HEK293 (cell line): ENCODE results near the gene SLFN12L.
A peak's percentile ranks its signal among the peaks of the same experiment; 100 is the strongest.

ENCODE experiments used
- CTCF ChIA-PET: fragments of 350-600 bp; formaldehyde crosslinking; extraction: SDS; loops from one replicate; lab custom pipeline; 2021; ENCODE audit warnings: antibody characterized with exemption; lab: Yijun Ruan, JAX
- POLR2A ChIA-PET: fragments of 300-600 bp; formaldehyde crosslinking; extraction: SDS; loops from one replicate; lab custom pipeline; 2020; ENCODE audit warnings: antibody characterized with exemption, inconsistent platforms; lab: Yijun Ruan, JAX
- H3K27ac ChIP-seq: fragments of 200-500 bp; sonication (Bioruptor generic); 2 replicates; pipeline ENCODE4 v1.5.1; 2014; ENCODE audit warnings: low read depth, low read length, control low read depth, inconsistent platforms; ENCODE audit errors: extremely low read depth
- H3K36me3 ChIP-seq, 2 experiments: fragments of 200-500 bp in 1 of 2; sonication (Bioruptor generic) in 1 of 2; 1 replicate in 1 of 2; 2 replicates in 1 of 2; pipeline ENCODE4 v1.5.1; 2014 to 2017; ENCODE audit warnings: inconsistent platforms in 2 of 2, low read length in 2 of 2; ENCODE audit not compliant: control insufficient read depth in 2 of 2, insufficient read depth in 1 of 2
- H3K4me1 ChIP-seq: fragments of 200-500 bp; sonication (Bioruptor generic); 2 replicates; pipeline ENCODE4 v1.5.1; 2014; ENCODE audit warnings: mild to moderate bottlenecking, low read length, inconsistent platforms; ENCODE audit not compliant: control insufficient read depth, insufficient read depth
- H3K4me3 ChIP-seq: 2 replicates; pipeline ENCODE4 v1.5.1; 2011; ENCODE audit warnings: low read depth, mild to moderate bottlenecking, control low read depth, low read length, moderate library complexity
- H3K9me3 ChIP-seq: fragments of 200-500 bp; sonication (Bioruptor generic); 2 replicates; pipeline ENCODE4 v1.5.1; 2014; ENCODE audit warnings: low read depth, low read length, inconsistent platforms; ENCODE audit not compliant: control insufficient read depth, insufficient read depth
- HOXD13 ChIP-seq: sonication (generic); formaldehyde crosslinking; IDR thresholded peaks from 2 replicates; pipeline ENCODE4 v1.8.0; 2022; ENCODE audit warnings: missing genetic modification reagents, borderline replicate concordance
- INSM2 ChIP-seq: fragments of 450-650 bp; formaldehyde crosslinking; IDR thresholded peaks from 2 replicates; pipeline ENCODE4 v1.5.1; 2016; ENCODE audit warnings: missing biosample characterization, missing genetic modification characterization
- PATZ1 ChIP-seq: fragments of 450-650 bp; formaldehyde crosslinking; IDR thresholded peaks from 2 replicates; pipeline ENCODE4 v1.5.1; 2016; ENCODE audit warnings: missing biosample characterization, missing genetic modification characterization
- REPIN1 ChIP-seq: fragments of 450-650 bp; formaldehyde crosslinking; IDR thresholded peaks from 2 replicates; pipeline ENCODE4 v1.5.1; 2017; ENCODE audit warnings: missing biosample characterization, missing genetic modification characterization, low read depth
- SCRT2 ChIP-seq: fragments of 450-650 bp; formaldehyde crosslinking; IDR thresholded peaks from 2 replicates; pipeline ENCODE4 v1.5.1; 2016; ENCODE audit warnings: missing biosample characterization, missing genetic modification characterization
- ZBTB20 ChIP-seq: fragments of 450-650 bp; formaldehyde crosslinking; IDR thresholded peaks from 2 replicates; pipeline ENCODE4 v1.5.1; 2016; ENCODE audit warnings: missing biosample characterization, missing genetic modification characterization
- ZFP37 ChIP-seq: fragments of 450-650 bp; formaldehyde crosslinking; IDR thresholded peaks from 2 replicates; pipeline ENCODE4 v1.5.1; 2016; ENCODE audit warnings: missing biosample characterization, missing genetic modification characterization
- ZNF174 ChIP-seq: fragments of 450-650 bp; formaldehyde crosslinking; IDR thresholded peaks from 2 replicates; pipeline ENCODE4 v1.5.0; 2017; ENCODE audit warnings: missing biosample characterization, mild to moderate bottlenecking, missing genetic modification characterization
- ZNF19 ChIP-seq: fragments of 450-650 bp; formaldehyde crosslinking; IDR thresholded peaks from 2 replicates; pipeline ENCODE4; 2016; ENCODE audit warnings: missing biosample characterization, missing genetic modification characterization, low read depth
- ZNF2 ChIP-seq: fragments of 450-650 bp; formaldehyde crosslinking; IDR thresholded peaks from 2 replicates; pipeline ENCODE4 v1.5.1; 2016; ENCODE audit warnings: missing biosample characterization, missing genetic modification characterization
- ZNF221 ChIP-seq: fragments of 450-650 bp; formaldehyde crosslinking; IDR thresholded peaks from 2 replicates; pipeline ENCODE4 v1.5.1; 2017; ENCODE audit warnings: missing biosample characterization, missing genetic modification characterization, borderline replicate concordance
- ZNF274 ChIP-seq, 2 experiments: fragments of 200-500 bp in 1 of 2; fragments of 450-650 bp in 1 of 2; sonication (Bioruptor generic) in 1 of 2; formaldehyde crosslinking in 1 of 2; IDR thresholded peaks; 2 replicates each; pipeline versions ENCODE4 v1.5.1 to v1.6.1; 2014 to 2016; ENCODE audit warnings: borderline replicate concordance in 1 of 2, inconsistent platforms in 1 of 2, low read length in 1 of 2, missing biosample characterization in 1 of 2, missing genetic modification characterization in 1 of 2
- ZNF335 ChIP-seq: fragments of 450-650 bp; formaldehyde crosslinking; conservative IDR thresholded peaks from 2 replicates; pipeline ENCODE4 v1.5.1; 2016; ENCODE audit warnings: missing biosample characterization, missing genetic modification characterization
- ZNF341 ChIP-seq: fragments of 450-650 bp; formaldehyde crosslinking; IDR thresholded peaks from 2 replicates; pipeline ENCODE4; 2016; ENCODE audit warnings: low read depth, missing biosample characterization, missing genetic modification characterization
- ZNF394 ChIP-seq: fragments of 450-650 bp; formaldehyde crosslinking; IDR thresholded peaks from 2 replicates; pipeline ENCODE4 v1.5.1; 2016; ENCODE audit warnings: missing biosample characterization, missing genetic modification characterization, mild to moderate bottlenecking, moderate library complexity, borderline replicate concordance
- ZNF426 ChIP-seq: fragments of 450-650 bp; formaldehyde crosslinking; IDR thresholded peaks from 2 replicates; pipeline ENCODE4 v1.5.1; 2017; ENCODE audit warnings: missing biosample characterization, missing genetic modification characterization, mild to moderate bottlenecking, inconsistent platforms, moderate library complexity
- ZNF473 ChIP-seq: fragments of 450-650 bp; formaldehyde crosslinking; IDR thresholded peaks from 2 replicates; pipeline ENCODE4 v1.5.1; 2017; ENCODE audit warnings: missing biosample characterization, missing genetic modification characterization
- ZNF48 ChIP-seq: fragments of 450-650 bp; formaldehyde crosslinking; IDR thresholded peaks from 2 replicates; pipeline ENCODE4 v1.5.1; 2016; ENCODE audit warnings: missing biosample characterization, missing genetic modification characterization
- ZNF548 ChIP-seq: fragments of 450-650 bp; formaldehyde crosslinking; IDR thresholded peaks from 2 replicates; pipeline ENCODE4 v1.5.1; 2016; ENCODE audit warnings: missing biosample characterization, missing genetic modification characterization
- ZNF654 ChIP-seq: fragments of 450-650 bp; formaldehyde crosslinking; IDR thresholded peaks from 2 replicates; pipeline ENCODE4 v1.5.1; 2016; ENCODE audit warnings: low read depth, missing biosample characterization, missing genetic modification characterization
- ZNF701 ChIP-seq: fragments of 450-650 bp; formaldehyde crosslinking; IDR thresholded peaks from 2 replicates; pipeline ENCODE4 v1.5.1; 2016; ENCODE audit warnings: missing biosample characterization, missing genetic modification characterization
- ZNF747 ChIP-seq: fragments of 450-650 bp; formaldehyde crosslinking; IDR thresholded peaks from 2 replicates; pipeline ENCODE4 v1.5.1; 2016; ENCODE audit warnings: missing biosample characterization, missing genetic modification characterization
- ZNF843 ChIP-seq: fragments of 450-650 bp; formaldehyde crosslinking; IDR thresholded peaks from 2 replicates; pipeline ENCODE4 v1.5.1; 2016; ENCODE audit warnings: missing biosample characterization, missing genetic modification characterization
- ZSCAN16 ChIP-seq: fragments of 450-650 bp; formaldehyde crosslinking; IDR thresholded peaks from 2 replicates; pipeline ENCODE4 v1.5.1; 2016; ENCODE audit warnings: missing biosample characterization, missing genetic modification characterization
- ZSCAN18 ChIP-seq: fragments of 450-650 bp; formaldehyde crosslinking; IDR thresholded peaks from 2 replicates; pipeline ENCODE4 v1.5.1; 2016; ENCODE audit warnings: missing biosample characterization, missing genetic modification characterization
- ZXDB ChIP-seq: fragments of 450-650 bp; formaldehyde crosslinking; IDR thresholded peaks from 2 replicates; pipeline ENCODE4 v1.5.1; 2016; ENCODE audit warnings: missing biosample characterization, missing genetic modification characterization

Gene SLFN12L

GRCh38 chr17:35468475-35468874 is 69.0 kb downstream of the SLFN12L start:
- TF ChIP-seq ZNF335 (tag by site-specific recombination) (0 out of 2 replicates have a peak, but pooled peaks have one; percentile 11), ZNF654 (no peak)
- no peaks in the 10 kb centered on the region for H3K36me3 ChIP-seq
- CTCF ChIA-PET, result interaction anchor here (0.6 kb wide), 1 partner anchor 54 kb away, joined by 4 read pairs; no protein-coding TSS in a partner anchor
- H3K9me3 ChIP-seq, result no peaks in the 10 kb centered on the region
- no peak overlapping the region for H3K27ac ChIP-seq
- H3K4me3 ChIP-seq, result no peak overlapping the region
- no peaks in the 10 kb centered on the region for H3K4me1 ChIP-seq
- POLR2A ChIA-PET, result interaction anchor here (1.2 kb wide), 1 partner anchor 95 kb away, joined by 3 read pairs; the partner anchor contains the start of gene SLFN11

- Histone ChIP-seq H3K27ac (no peak overlapping the region), H3K9me3 (no peaks in the 10 kb centered on the region), H3K4me1 (no peaks in the 10 kb centered on the region), H3K36me3 (no peaks in the 10 kb centered on the region), H3K4me3 (no peak overlapping the region)
- CTCF ChIA-PET, result interaction anchor here (0.6 kb wide), 1 partner anchor 55 kb away, joined by 4 read pairs; no protein-coding TSS in a partner anchor
- TF ChIP-seq ZNF341 (tag by site-specific recombination) (no peak), ZNF747 (tag by site-specific recombination) (no peak), ZNF548 (tag by site-specific recombination) (no peak), ZNF221 (tag by site-specific recombination) (no peak), ZXDB (no peak), ZSCAN16 (tag by site-specific recombination) (no peak), ZNF843 (tag by site-specific recombination) (no peak), ZFP37 (tag by site-specific recombination) (no peak), ZNF274 (IDR thresholded peaks at IDR 0.05; ENCODE audit: low read length) (no peak), ZNF274 (tag by site-specific recombination; IDR thresholded peaks at IDR 0.05; ENCODE audit: borderline replicate concordance) (no peak), ZNF174 (tag by site-specific recombination) (no peak)
- POLR2A ChIA-PET, result no interaction called here
These were observed 69.7 kb downstream of the SLFN12L start for GRCh38 chr17:35467824-35468223.

- H3K4me3 ChIP-seq, result no peak overlapping the region
- no peaks in the 10 kb centered on the region for H3K4me1 ChIP-seq
- POLR2A ChIA-PET, result no interaction called here
- no peaks in the 10 kb centered on the region for H3K36me3 ChIP-seq
- H3K9me3 ChIP-seq, result no peaks in the 10 kb centered on the region; the same call in 1 of the 2 replicates
- CTCF ChIA-PET, result no interaction called here
- H3K27ac ChIP-seq, result no peak overlapping the region
- TF ChIP-seq ZNF48 (no peak), INSM2 (no peak), ZNF19 (no peak), ZSCAN18 (tag by site-specific recombination) (no peak), ZNF473 (no peak), SCRT2 (tag by site-specific recombination) (no peak), ZNF2 (tag by site-specific recombination) (no peak), HOXD13 (no peak), ZNF394 (tag by site-specific recombination) (no peak), ZNF426 (no peak), REPIN1 (tag by site-specific recombination) (no peak), PATZ1 (tag by site-specific recombination) (no peak), ZBTB20 (tag by site-specific recombination) (no peak), ZNF701 (tag by site-specific recombination) (no peak), ZNF274 (IDR thresholded peaks at IDR 0.05; ENCODE audit: low read length) (no peak), ZNF274 (tag by site-specific recombination; IDR thresholded peaks at IDR 0.05; ENCODE audit: borderline replicate concordance) (no peak)
These were observed 77.1 kb downstream of the SLFN12L start for GRCh38 chr17:35460354-35460851.
